Tibial artery (tissue), 4 donors: ENCODE measurements around the gene CYTL1.
A peak's percentile ranks its signal among the peaks of the same experiment; 100 is the strongest.

Source experiments
- DNase-seq, 2 donors: peaks; one replicate each; pipeline ENCODE4 v3.0.0-alpha.2; 2019
- H3K27ac ChIP-seq, 2 donors: fragments of 200-600 bp; sonication (generic) in 1 of 2; 1 replicate in 1 of 2; 2 replicates in 1 of 2; pipeline ENCODE4 v1.5.1; 2018 to 2019; ENCODE audit warnings: mild to moderate bottlenecking in 1 of 2
- H3K27me3 ChIP-seq, 2 donors: fragments of 200-600 bp; sonication (generic) in 1 of 2; one replicate each; pipeline versions ENCODE4 v1.5.1 to v1.6.0; 2016 to 2019
- H3K36me3 ChIP-seq, 3 donors: fragments of 200-600 bp; sonication (generic) in 2 of 3; one replicate each; pipeline ENCODE4 v1.5.1; 2016 to 2019; ENCODE audit warnings: mild to moderate bottlenecking in 2 of 3
- H3K4me1 ChIP-seq, 4 donors: fragments of 200-600 bp; sonication (generic) in 2 of 4; 1 replicate in 3 of 4; 2 replicates in 1 of 4; pipeline ENCODE4 v1.5.1; 2016 to 2019
- H3K4me3 ChIP-seq, 2 donors: fragments of 200-600 bp; sonication (generic) in 1 of 2; 1 replicate in 1 of 2; 2 replicates in 1 of 2; pipeline ENCODE4 v1.5.1; 2018 to 2019; ENCODE audit warnings: mild to moderate bottlenecking in 2 of 2
- H3K9me3 ChIP-seq, 3 donors: fragments of 200-600 bp; sonication (generic) in 1 of 3; one replicate each; pipeline ENCODE4 v1.5.1; 2016 to 2019
- CTCF ChIP-seq, 2 experiments: fragments of 200-600 bp in 1 of 2; fragments of 450-650 bp in 1 of 2; IDR thresholded peaks; one replicate each; pipeline ENCODE4 v1.5.1; 2017 to 2019; ENCODE audit warnings: antibody characterized with exemption in 2 of 2, mild to moderate bottlenecking in 1 of 2, moderate library complexity in 1 of 2
- intact Hi-C: fragments of 100-400 bp; cut with DNase I; formaldehyde crosslinking; loops from one replicate; pipeline ENCODE4 v1.15.0; 2023; ENCODE audit warnings: low total_unique reads

CYTL1 gene

GRCh38 chr4:5032813-5033212 is 13.6 kb upstream of the CYTL1 start:
- H3K9me3 ChIP-seq = no peaks in the 10 kb centered on the region
- H3K36me3 ChIP-seq = no peaks in the 10 kb centered on the region
- H3K4me3 ChIP-seq = no peak overlapping the region
- no peak for DNase-seq
- H3K27ac ChIP-seq = peak overlapping the region in 1 of 2 donors; percentile 37
- intact Hi-C loops = no loop called here
- peaks cover 0 to 26% (median 2%) of the 10 kb centered on the region in 4 donors for H3K4me1 ChIP-seq
- H3K27me3 ChIP-seq = no peaks in the 10 kb centered on the region
- no peak for TF ChIP-seq CTCF (IDR thresholded peaks at IDR 0.05)

GRCh38 chr4:5030927-5031326 is 11.7 kb upstream of the CYTL1 start:
- H3K36me3 ChIP-seq = no peaks in the 10 kb centered on the region
- H3K27me3 ChIP-seq = no peaks in the 10 kb centered on the region
- H3K9me3 ChIP-seq = no peaks in the 10 kb centered on the region
- H3K4me3 ChIP-seq = no peak overlapping the region
- TF ChIP-seq CTCF (IDR thresholded peaks at IDR 0.05) = no peak
- intact Hi-C loops = no loop called here
- H3K27ac ChIP-seq = no peak overlapping the region
- peak in 1 of 2 donors; percentile 15 for DNase-seq
- peaks cover 0 to 21% (median 0%) of the 10 kb centered on the region in 4 donors for H3K4me1 ChIP-seq

- H3K4me3 ChIP-seq = no peak overlapping the region
- intact Hi-C loops = no loop called here
- no peaks in the 10 kb centered on the region for H3K36me3 ChIP-seq
- H3K4me1 ChIP-seq = peaks cover 0 to 18% (median 0%) of the 10 kb centered on the region in 4 donors
- no peak for TF ChIP-seq CTCF (IDR thresholded peaks at IDR 0.05)
- H3K9me3 ChIP-seq = no peaks in the 10 kb centered on the region
- DNase-seq = no peak
- no peaks in the 10 kb centered on the region for H3K27me3 ChIP-seq
- no peak overlapping the region for H3K27ac ChIP-seq
These were observed 11.0 kb upstream of the CYTL1 start for GRCh38 chr4:5030221-5030620.

- intact Hi-C loops = no loop called here
- Histone ChIP-seq H3K27ac (no peak overlapping the region), H3K4me1 (peaks cover 0 to 11% (median 0%) of the 10 kb centered on the region in 4 donors), H3K9me3 (no peaks in the 10 kb centered on the region), H3K4me3 (no peak overlapping the region), H3K27me3 (no peaks in the 10 kb centered on the region), H3K36me3 (no peaks in the 10 kb centered on the region)
- DNase-seq = no peak
- TF ChIP-seq CTCF (IDR thresholded peaks at IDR 0.05) = no peak
These were observed 10.2 kb upstream of the CYTL1 start for GRCh38 chr4:5029447-5029846.

- no peak for TF ChIP-seq CTCF (IDR thresholded peaks at IDR 0.05)
- intact Hi-C loops = no loop called here
- H3K4me3 ChIP-seq = no peak overlapping the region
- H3K36me3 ChIP-seq = no peaks in the 10 kb centered on the region
- H3K9me3 ChIP-seq = peaks cover 0 to 3% (median 0%) of the 10 kb centered on the region in 3 donors
- H3K4me1 ChIP-seq = peaks cover 0 to under 1% (median 0%) of the 10 kb centered on the region in 4 donors
- DNase-seq = no peak
- no peaks in the 10 kb centered on the region for H3K27me3 ChIP-seq
- no peak overlapping the region for H3K27ac ChIP-seq
These were observed 9.2 kb upstream of the CYTL1 start for GRCh38 chr4:5028480-5028879.

- Histone ChIP-seq H3K27ac (no peak overlapping the region), H3K27me3 (no peaks in the 10 kb centered on the region), H3K9me3 (peaks cover 0 to 6% (median 0%) of the 10 kb centered on the region in 3 donors), H3K4me1 (no peaks in the 10 kb centered on the region), H3K4me3 (no peak overlapping the region), H3K36me3 (no peaks in the 10 kb centered on the region)
- no peak for DNase-seq
- no peak for TF ChIP-seq CTCF (IDR thresholded peaks at IDR 0.05)
- intact Hi-C loops = no loop called here
These were observed 8.1 kb upstream of the CYTL1 start for GRCh38 chr4:5027346-5027745.
